HG03575 (cell line): ENCODE data around the gene NT5C3A.
"Not testable (repeated sequence)": the region's sequence is repeated elsewhere in the genome, so short reads cannot be mapped to it uniquely, and the experiment has no call there.

Source experiments
- ATAC-seq: cut with Tn5 transposase; IDR thresholded peaks from one replicate; pipeline ENCODE4 v1.9.1; 2021; ENCODE audit not compliant: unreplicated experiment, insufficient number of reproducible peaks, low FRiP score; ENCODE audit errors: extremely low read depth

The NT5C3A gene

GRCh38 chr7:32997956-32998355 is 64.6 kb downstream of the NT5C3A start:
- not testable (repeated sequence) for ATAC-seq

GRCh38 chr7:32992750-32993149 is 69.8 kb downstream of the NT5C3A start:
- ATAC-seq: not testable (repeated sequence)

GRCh38 chr7:32991975-32992700 is 70.4 kb downstream of the NT5C3A start:
- not testable (repeated sequence) for ATAC-seq

- not testable (repeated sequence) for ATAC-seq
Observed at GRCh38 chr7:32991068-32991585, 71.4 kb downstream of the NT5C3A start.

- ATAC-seq: not testable (repeated sequence)
Observed at GRCh38 chr7:32988148-32988547, 74.4 kb downstream of the NT5C3A start.

GRCh38 chr7:32979902-32980301 is 82.7 kb downstream of the NT5C3A start:
- ATAC-seq: not testable (repeated sequence)

- ATAC-seq: not testable (repeated sequence)
Observed at GRCh38 chr7:32979246-32979645, 83.3 kb downstream of the NT5C3A start.

GRCh38 chr7:32977159-32977558 is 85.4 kb downstream of the NT5C3A start:
- not testable (repeated sequence) for ATAC-seq

GRCh38 chr7:32971967-32972366 is 90.6 kb downstream of the NT5C3A start:
- ATAC-seq: not testable (repeated sequence)

- ATAC-seq: not testable (repeated sequence)
Observed at GRCh38 chr7:32967268-32967582, 95.4 kb downstream of the NT5C3A start.

GRCh38 chr7:32966489-32967267 is 95.9 kb downstream of the NT5C3A start:
- not testable (repeated sequence) for ATAC-seq

GRCh38 chr7:32964461-32965159 is 98.0 kb downstream of the NT5C3A start:
- peak; percentile 73 for ATAC-seq
